HG02973 (cell line): ENCODE data around the gene UACA.
"Not testable (repeated sequence)": the region's sequence is repeated elsewhere in the genome, so short reads cannot be mapped to it uniquely, and the experiment has no call there.

Experiments used
- ATAC-seq: cut with Tn5 transposase; IDR thresholded peaks from one replicate; pipeline ENCODE4 v1.9.1; 2021; ENCODE audit warnings: moderate library complexity; ENCODE audit not compliant: unreplicated experiment

The UACA gene

GRCh38 chr15:70758790-70759462 lies 4.4 kb downstream of the UACA start:
- no peak for ATAC-seq

- ATAC-seq: no peak
Observed at GRCh38 chr15:70757627-70758026, 5.7 kb downstream of the UACA start.

GRCh38 chr15:70754862-70755261 lies 8.5 kb downstream of the UACA start:
- no peak for ATAC-seq

- no peak for ATAC-seq
Observed at GRCh38 chr15:70753101-70753829, 10.1 kb downstream of the UACA start.

GRCh38 chr15:70752193-70752635 lies 11.1 kb downstream of the UACA start:
- ATAC-seq: no peak

GRCh38 chr15:70750203-70750869 lies 13.0 kb downstream of the UACA start:
- no peak for ATAC-seq

- no peak for ATAC-seq
Observed at GRCh38 chr15:70748281-70748747, 15.0 kb downstream of the UACA start.

- ATAC-seq: not testable (repeated sequence)
Observed at GRCh38 chr15:70746598-70746997, 16.8 kb downstream of the UACA start.

GRCh38 chr15:70742928-70743327 lies 20.4 kb downstream of the UACA start:
- ATAC-seq: no peak

- ATAC-seq: no peak
Observed at GRCh38 chr15:70741677-70742293, 21.6 kb downstream of the UACA start.

GRCh38 chr15:70741107-70741531 lies 22.2 kb downstream of the UACA start:
- no peak for ATAC-seq

- not testable (repeated sequence) for ATAC-seq
Observed at GRCh38 chr15:70735040-70735439, 28.3 kb downstream of the UACA start.

- no peak for ATAC-seq
Observed at GRCh38 chr15:70729164-70729563, 34.2 kb downstream of the UACA start.

- ATAC-seq: no peak
Observed at GRCh38 chr15:70726753-70727152, 36.6 kb downstream of the UACA start.

GRCh38 chr15:70723927-70724326 lies 39.4 kb downstream of the UACA start:
- no peak for ATAC-seq

GRCh38 chr15:70723122-70723422 lies 40.3 kb downstream of the UACA start:
- no peak for ATAC-seq

GRCh38 chr15:70722266-70723121 lies 40.9 kb downstream of the UACA start:
- ATAC-seq: no peak

GRCh38 chr15:70720228-70721016 lies 42.9 kb downstream of the UACA start:
- no peak for ATAC-seq

- ATAC-seq: no peak
Observed at GRCh38 chr15:70717237-70717793, 46.0 kb downstream of the UACA start.
